Colonic mucosa (tissue), 4 donors: ENCODE results near the gene LRP1B. TPM values are rescaled to one million over a fixed set of nuclear protein-coding genes. Genes with fewer than 3 reads are reported as not detected.

ENCODE experiments used
- DNase-seq: peaks from one replicate; pipeline ENCODE4 v3.0.0-alpha.2; 2020
- H3K27ac ChIP-seq: fragments of 200-600 bp; one replicate; pipeline ENCODE4 v1.8.0; 2021
- H3K27me3 ChIP-seq: fragments of 200-600 bp; one replicate; pipeline ENCODE4 v1.8.0; 2021
- H3K36me3 ChIP-seq: fragments of 200-600 bp; one replicate; pipeline ENCODE4 v1.8.0; 2021
- H3K4me1 ChIP-seq: fragments of 200-600 bp; one replicate; pipeline ENCODE4 v1.8.0; 2021; ENCODE audit warnings: mild to moderate bottlenecking
- H3K4me3 ChIP-seq: fragments of 200-600 bp; one replicate; pipeline ENCODE4 v1.8.0; 2021
- H3K9ac ChIP-seq, 2 donors: one replicate each; pipeline ENCODE4 v1.7.0; 2013; ENCODE audit warnings: control low read depth in 2 of 2, low read depth in 2 of 2, low read length in 2 of 2
- H3K9me3 ChIP-seq: fragments of 200-600 bp; one replicate; pipeline ENCODE4 v1.8.0; 2021
- intact Hi-C: fragments of 100-400 bp; cut with DNase I; formaldehyde crosslinking; loops from one replicate; pipeline ENCODE4 v1.14.1; 2022
- total RNA-seq, 2 donors: library from RNA; stranded (reverse); fragmentation: NEBNext Ultra II Directional in 1 of 2; extraction: Animal tissue kit (Norgen Biotek cat#: 25700) in 1 of 2; gene quantifications; one replicate each; pipeline ENCODE4 v1.2.1, GENCODE V29; 2021
- TF ChIP-seq, protein P1 (sequence below): fragments of 200-600 bp; IDR thresholded peaks from one replicate; pipeline ENCODE4 v1.8.0; 2022; ENCODE audit warnings: antibody characterized with exemption, mild to moderate bottlenecking
- donor health status: healthy.
- donor health status: DM: no; HTN: no; CAD: no.
- donor health status: DM: no; HTN: no; CAD: no.

LRP1B gene
- total RNA-seq, 2 donors from 2014 or later = 0.10 to 0.19 TPM

DNA sequence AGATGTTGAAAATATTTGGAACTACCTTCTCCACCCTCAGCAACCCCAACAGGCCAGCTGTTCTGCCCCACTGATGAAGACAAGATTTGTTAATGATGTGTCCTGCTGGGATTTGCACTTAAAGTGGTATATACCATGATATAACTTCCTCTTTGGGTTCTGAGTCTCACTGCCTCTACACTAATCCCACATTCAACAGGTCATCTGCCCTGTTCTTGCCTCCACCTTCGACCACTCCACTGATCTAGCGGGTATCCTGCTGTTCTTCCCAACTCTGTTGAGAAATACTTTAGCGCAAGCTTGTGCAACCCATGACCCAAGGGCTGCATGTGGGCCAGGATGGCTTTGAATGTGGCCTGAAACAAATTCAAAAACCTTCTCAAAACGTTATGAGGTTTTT lies 72.7 kb downstream of the LRP1B start:
- intact Hi-C loops = no loop called here
- no peaks in the 10 kb centered on the region for H3K9me3 ChIP-seq
- no peaks in the 10 kb centered on the region for H3K4me1 ChIP-seq
- DNase-seq = no peak
- H3K27ac ChIP-seq = no peak overlapping the region
- H3K9ac ChIP-seq = no peak overlapping the region
- TF ChIP-seq, protein P1, sequence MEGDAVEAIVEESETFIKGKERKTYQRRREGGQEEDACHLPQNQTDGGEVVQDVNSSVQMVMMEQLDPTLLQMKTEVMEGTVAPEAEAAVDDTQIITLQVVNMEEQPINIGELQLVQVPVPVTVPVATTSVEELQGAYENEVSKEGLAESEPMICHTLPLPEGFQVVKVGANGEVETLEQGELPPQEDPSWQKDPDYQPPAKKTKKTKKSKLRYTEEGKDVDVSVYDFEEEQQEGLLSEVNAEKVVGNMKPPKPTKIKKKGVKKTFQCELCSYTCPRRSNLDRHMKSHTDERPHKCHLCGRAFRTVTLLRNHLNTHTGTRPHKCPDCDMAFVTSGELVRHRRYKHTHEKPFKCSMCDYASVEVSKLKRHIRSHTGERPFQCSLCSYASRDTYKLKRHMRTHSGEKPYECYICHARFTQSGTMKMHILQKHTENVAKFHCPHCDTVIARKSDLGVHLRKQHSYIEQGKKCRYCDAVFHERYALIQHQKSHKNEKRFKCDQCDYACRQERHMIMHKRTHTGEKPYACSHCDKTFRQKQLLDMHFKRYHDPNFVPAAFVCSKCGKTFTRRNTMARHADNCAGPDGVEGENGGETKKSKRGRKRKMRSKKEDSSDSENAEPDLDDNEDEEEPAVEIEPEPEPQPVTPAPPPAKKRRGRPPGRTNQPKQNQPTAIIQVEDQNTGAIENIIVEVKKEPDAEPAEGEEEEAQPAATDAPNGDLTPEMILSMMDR = no peak
- no peaks in the 10 kb centered on the region for H3K27me3 ChIP-seq
- no peak overlapping the region for H3K4me3 ChIP-seq
- no peaks in the 10 kb centered on the region for H3K36me3 ChIP-seq

DNA sequence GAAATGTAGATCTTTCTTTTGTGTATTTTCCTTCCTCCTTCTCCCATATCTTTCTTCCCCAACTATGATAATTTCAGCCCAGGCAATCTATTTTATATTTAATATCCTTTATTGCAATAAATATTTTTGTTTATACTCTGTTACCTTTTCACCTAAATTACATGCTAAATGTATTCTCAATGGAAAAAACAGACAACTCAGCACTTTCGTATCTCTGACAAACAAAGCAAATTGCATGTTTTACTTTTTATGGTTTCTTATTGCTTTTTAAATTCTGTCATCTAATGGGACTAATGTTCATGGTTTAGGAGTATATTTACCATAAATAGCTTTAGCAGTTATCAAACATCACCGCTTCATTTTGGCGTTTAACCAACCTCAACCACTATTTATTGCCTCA lies 74.0 kb downstream of the LRP1B start:
- no peak overlapping the region for H3K9ac ChIP-seq
- TF ChIP-seq, protein P1 = no peak
- no peaks in the 10 kb centered on the region for H3K4me1 ChIP-seq
- no peaks in the 10 kb centered on the region for H3K27me3 ChIP-seq
- no peak overlapping the region for H3K4me3 ChIP-seq
- no peak overlapping the region for H3K27ac ChIP-seq
- no peaks in the 10 kb centered on the region for H3K9me3 ChIP-seq
- no peak for DNase-seq
- no peaks in the 10 kb centered on the region for H3K36me3 ChIP-seq
- intact Hi-C loops = no loop called here

DNA sequence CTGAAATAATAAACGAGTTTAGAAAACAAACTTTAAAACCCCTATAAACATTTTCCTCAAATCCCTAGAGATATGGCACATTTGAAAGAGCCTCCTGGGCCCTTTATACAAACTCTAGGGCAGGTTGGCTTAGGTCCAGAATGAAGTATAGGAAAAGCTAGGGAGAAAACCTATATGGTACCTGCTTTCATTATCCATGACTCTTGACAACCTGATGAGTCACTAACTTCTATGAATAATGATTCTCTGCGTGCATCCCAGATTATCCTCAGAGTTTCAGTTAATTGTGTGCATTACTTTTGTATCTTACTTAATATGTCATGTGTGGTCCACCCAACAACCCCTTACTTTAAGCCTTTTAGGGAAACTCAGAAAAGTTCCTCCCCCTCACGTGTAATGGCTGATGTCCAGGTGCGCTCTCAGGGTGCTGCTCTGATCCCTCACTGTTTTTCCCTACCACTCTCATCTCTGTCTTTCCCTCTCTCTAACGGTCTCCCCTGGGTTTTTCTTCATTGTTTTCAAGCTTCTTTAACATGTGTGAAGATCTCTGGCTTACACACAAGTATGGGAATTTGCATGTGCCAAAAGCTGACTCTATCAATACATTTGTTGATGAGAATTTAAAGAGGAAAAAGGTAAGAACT lies 78.5 kb downstream of the LRP1B start:
- Histone ChIP-seq H3K4me1 (no peaks in the 10 kb centered on the region), H3K4me3 (no peak overlapping the region), H3K27me3 (no peaks in the 10 kb centered on the region), H3K27ac (no peak overlapping the region), H3K9ac (no peak overlapping the region), H3K36me3 (no peaks in the 10 kb centered on the region), H3K9me3 (no peaks in the 10 kb centered on the region)
- no peak for DNase-seq
- TF ChIP-seq, protein P1 = no peak
- intact Hi-C loops = no loop called here

DNA sequence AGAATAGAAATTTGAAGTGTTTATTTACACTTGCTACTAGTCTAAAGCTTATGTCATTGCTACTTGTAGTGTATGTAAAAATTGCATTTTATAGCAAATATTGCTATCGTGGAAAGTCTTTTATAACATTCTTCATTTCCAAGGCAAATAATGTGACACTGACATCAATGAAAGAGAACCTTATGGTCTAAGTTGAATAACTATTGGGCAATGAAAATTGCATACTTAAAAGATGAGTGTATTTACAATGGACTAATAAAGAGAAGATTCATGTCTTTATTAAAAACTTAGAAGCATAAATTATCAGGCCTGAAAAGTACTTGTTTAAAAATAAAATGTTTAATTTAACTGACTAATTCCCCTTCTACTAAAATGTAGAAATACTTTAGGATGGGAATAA lies 82.2 kb downstream of the LRP1B start:
- no peaks in the 10 kb centered on the region for H3K27me3 ChIP-seq
- no peak overlapping the region for H3K9ac ChIP-seq
- no peak overlapping the region for H3K27ac ChIP-seq
- TF ChIP-seq, protein P1 = no peak
- DNase-seq = no peak
- no peaks in the 10 kb centered on the region for H3K9me3 ChIP-seq
- no peaks in the 10 kb centered on the region for H3K36me3 ChIP-seq
- H3K4me1 ChIP-seq = no peaks in the 10 kb centered on the region
- no peak overlapping the region for H3K4me3 ChIP-seq
- intact Hi-C loops = no loop called here

DNA sequence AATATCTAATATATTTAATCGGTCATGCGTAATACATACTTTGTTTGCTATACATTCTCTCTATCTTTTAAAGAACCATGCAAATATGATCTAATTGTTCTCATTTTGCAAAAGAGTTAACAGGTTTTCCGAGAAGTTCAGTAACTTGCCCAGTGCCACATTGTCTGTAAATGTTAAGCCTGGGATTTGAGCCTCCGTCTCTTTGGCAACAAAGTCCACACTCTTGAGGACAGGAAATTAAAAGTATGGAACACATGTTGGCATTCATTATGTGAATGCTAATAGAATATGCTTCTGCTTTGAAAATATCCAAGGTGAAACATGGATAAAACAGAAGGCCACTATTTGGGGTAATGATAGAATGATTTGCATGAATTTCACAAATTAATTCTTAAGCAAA lies 85.2 kb downstream of the LRP1B start:
- intact Hi-C loops = no loop called here
- no peak overlapping the region for H3K27ac ChIP-seq

More for the DNA sequence above, 85.2 kb downstream of the LRP1B start:
- Histone ChIP-seq H3K9ac (no peak overlapping the region), H3K36me3 (no peaks in the 10 kb centered on the region), H3K9me3 (no peaks in the 10 kb centered on the region), H3K27me3 (no peaks in the 10 kb centered on the region), H3K4me1 (no peaks in the 10 kb centered on the region), H3K4me3 (no peak overlapping the region)
- DNase-seq = no peak
- TF ChIP-seq, protein P1 = no peak
